Neural crest cell (in vitro differentiated cells): ENCODE results near the gene LRP3. TPM values are rescaled to one million over a fixed set of nuclear protein-coding genes. Genes with fewer than 3 reads are reported as not detected.

Source experiments
- DNase-seq: peaks from one replicate; pipeline ENCODE4 v3.0.0; 2021; ENCODE audit warnings: low read depth, mixed read lengths, low spot score
- H3K27ac Mint-ChIP-seq: one replicate; pipeline ENCODE4 v1.8.0; 2021; ENCODE audit warnings: mild to moderate bottlenecking, mixed read lengths; ENCODE audit not compliant: unreplicated experiment
- H3K27me3 Mint-ChIP-seq: 2 replicates; pipeline ENCODE4 v1.8.0; 2021; ENCODE audit warnings: low read depth, mild to moderate bottlenecking, mixed read lengths
- H3K36me3 Mint-ChIP-seq: 2 replicates; pipeline ENCODE4 v1.8.0; 2021; ENCODE audit warnings: low read depth, mild to moderate bottlenecking, mixed read lengths
- H3K4me1 Mint-ChIP-seq: 2 replicates; pipeline ENCODE4 v1.8.0; 2021; ENCODE audit warnings: mixed read lengths
- H3K4me3 Mint-ChIP-seq: one replicate; pipeline ENCODE4 v1.8.0; 2021; ENCODE audit warnings: mild to moderate bottlenecking, mixed read lengths
- H3K9me3 Mint-ChIP-seq: 2 replicates; pipeline ENCODE4 v1.8.0; 2021; ENCODE audit warnings: mixed read lengths
- CTCF ChIP-seq: fragments of 200-600 bp; sonication (generic); conservative IDR thresholded peaks from 2 replicates; pipeline ENCODE4 v1.5.0; 2021; ENCODE audit warnings: antibody characterized with exemption, mild to moderate bottlenecking
- total RNA-seq: library from RNA; stranded (reverse); gene quantifications from 2 replicates; pipeline ENCODE4 v1.2.1, GENCODE V29; 2021

Gene LRP3
- total RNA-seq, 1 donor from 2014 or later: 85.6 TPM

DNA sequence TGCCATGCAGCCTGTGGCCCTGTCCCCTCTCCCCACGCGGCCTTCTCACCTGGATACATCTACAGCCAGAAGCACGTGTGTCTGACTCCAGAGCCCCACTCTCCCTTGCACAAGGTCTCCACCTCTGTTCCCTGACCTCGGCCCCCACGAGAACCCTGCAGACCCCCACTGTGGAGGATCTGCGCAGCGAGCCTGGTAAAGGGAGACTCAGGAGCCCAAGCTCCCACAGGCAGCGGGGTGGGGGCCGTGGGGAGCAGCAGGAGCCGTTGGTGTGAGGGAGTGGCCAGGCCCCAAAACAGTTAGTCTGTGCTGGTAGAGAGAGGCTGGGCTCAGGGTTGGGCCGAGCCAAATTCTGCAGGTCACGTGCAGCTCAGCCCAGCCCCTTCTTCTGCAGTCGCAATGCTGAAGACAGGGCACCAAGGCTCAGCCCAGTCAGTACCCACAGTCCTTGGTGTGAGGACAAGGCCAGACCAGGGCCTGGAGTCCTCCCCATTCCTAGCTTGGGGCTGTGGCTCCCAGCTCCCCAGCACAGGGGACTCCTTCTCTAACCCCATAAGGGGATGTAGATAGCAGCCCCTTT lies 60.2 kb downstream of the LRP3 start:
- Mint-ChIP-seq H3K27ac (no peak overlapping the region), H3K9me3 (no peaks in the 10 kb centered on the region), H3K4me1 (no peaks in the 10 kb centered on the region), H3K27me3 (no peaks in the 10 kb centered on the region), H3K4me3 (no peak overlapping the region), H3K36me3 (no peaks in the 10 kb centered on the region)
- DNase-seq: no peak
- TF ChIP-seq CTCF: no peak

GRCh38 chr19:33255781-33256180 lies 61.7 kb downstream of the LRP3 start:
- Mint-ChIP-seq H3K36me3 (no peaks in the 10 kb centered on the region), H3K4me1 (no peaks in the 10 kb centered on the region), H3K27ac (no peak overlapping the region), H3K27me3 (no peaks in the 10 kb centered on the region), H3K9me3 (no peaks in the 10 kb centered on the region), H3K4me3 (no peak overlapping the region)
- DNase-seq: no peak
- no peak for TF ChIP-seq CTCF

- DNase-seq: no peak
- Mint-ChIP-seq H3K36me3 (no peaks in the 10 kb centered on the region), H3K4me3 (no peak overlapping the region), H3K27me3 (no peaks in the 10 kb centered on the region), H3K27ac (peak overlapping the region; percentile 62), H3K9me3 (no peaks in the 10 kb centered on the region), H3K4me1 (no peaks in the 10 kb centered on the region)
- TF ChIP-seq CTCF: no peak
Observed at GRCh38 chr19:33256261-33256660, 62.1 kb downstream of the LRP3 start.

GRCh38 chr19:33257828-33258227 lies 63.7 kb downstream of the LRP3 start:
- H3K4me1 Mint-ChIP-seq: no peaks in the 10 kb centered on the region
- no peak for TF ChIP-seq CTCF
- H3K36me3 Mint-ChIP-seq: no peaks in the 10 kb centered on the region
- H3K27me3 Mint-ChIP-seq: no peaks in the 10 kb centered on the region
- no peak for DNase-seq
- no peak overlapping the region for H3K27ac Mint-ChIP-seq
- H3K9me3 Mint-ChIP-seq: no peaks in the 10 kb centered on the region
- H3K4me3 Mint-ChIP-seq: no peak overlapping the region

Other genes with a start within 250 kb of the LRP3 start
- gene CEP89, start 222.4 kb upstream of the LRP3 start, total RNA-seq: 47.0 and 50.8 TPM in 2 replicates
- gene FAAP24, start 222.1 kb upstream of the LRP3 start, total RNA-seq: 5.5 and 6.9 TPM in 2 replicates
- gene RHPN2, start 129.4 kb upstream of the LRP3 start, total RNA-seq: 10.2 and 11.3 TPM in 2 replicates
- 12.9 TPM in 2 replicates for gene GPATCH1, start 113.1 kb upstream of the LRP3 start, total RNA-seq
- not detected in 2 replicates for gene WDR88, start 62.2 kb upstream of the LRP3 start, total RNA-seq
- gene SLC7A10, start 31.5 kb downstream of the LRP3 start, total RNA-seq: 0.96 and 1.4 TPM in 2 replicates
- gene CEBPA, start 108.2 kb downstream of the LRP3 start, total RNA-seq: 1.5 and 1.7 TPM in 2 replicates
- 40.2 and 41.9 TPM in 2 replicates for gene CEBPG, start 179.4 kb downstream of the LRP3 start, total RNA-seq